ENCODE data around the gene CASQ1.

Gene CASQ1

GRCh38 chr1:160157174-160157573, 33.2 kb upstream of the CASQ1 start:
- no peak overlapping the region for H3K27ac ChIP-seq (ENCODE audit: low read depth, low read length)
- no peaks in the 10 kb centered on the region for H3K9me3 ChIP-seq (ENCODE audit: control insufficient read depth in 1 of 2, low read length in 2 of 2)
- no peaks in the 10 kb centered on the region for H3K36me3 ChIP-seq (ENCODE audit: control insufficient read depth in 1 of 2, insufficient read depth in 2 of 2, low read length in 2 of 2)
- H3K4me3 ChIP-seq (ENCODE audit: low read depth in 1 of 2, low read length in 2 of 2): no peak overlapping the region
- H3K4me1 ChIP-seq (ENCODE audit: control insufficient read depth in 1 of 2, insufficient read depth in 2 of 2, low read length in 2 of 2): no peaks in the 10 kb centered on the region
- H3K27me3 ChIP-seq (ENCODE audit: control insufficient read depth in 1 of 2, insufficient read depth in 2 of 2, low read length in 2 of 2): no peaks in the 10 kb centered on the region
- no peak overlapping the region for H3K9ac ChIP-seq (ENCODE audit: low read depth in 1 of 2, low read length in 2 of 2)

- Histone ChIP-seq H3K9me3 (ENCODE audit: control insufficient read depth in 1 of 2, low read length in 2 of 2) (no peaks in the 10 kb centered on the region), H3K9ac (ENCODE audit: low read depth in 1 of 2, low read length in 2 of 2) (no peak overlapping the region), H3K36me3 (ENCODE audit: control insufficient read depth in 1 of 2, insufficient read depth in 2 of 2, low read length in 2 of 2) (no peaks in the 10 kb centered on the region), H3K27ac (ENCODE audit: low read depth, low read length) (no peak overlapping the region), H3K4me3 (ENCODE audit: low read depth in 1 of 2, low read length in 2 of 2) (no peak overlapping the region), H3K27me3 (ENCODE audit: control insufficient read depth in 1 of 2, insufficient read depth in 2 of 2, low read length in 2 of 2) (no peaks in the 10 kb centered on the region), H3K4me1 (ENCODE audit: control insufficient read depth in 1 of 2, insufficient read depth in 2 of 2, low read length in 2 of 2) (no peaks in the 10 kb centered on the region)
These were observed 32.3 kb upstream of the CASQ1 start for GRCh38 chr1:160158031-160158430.

DNA sequence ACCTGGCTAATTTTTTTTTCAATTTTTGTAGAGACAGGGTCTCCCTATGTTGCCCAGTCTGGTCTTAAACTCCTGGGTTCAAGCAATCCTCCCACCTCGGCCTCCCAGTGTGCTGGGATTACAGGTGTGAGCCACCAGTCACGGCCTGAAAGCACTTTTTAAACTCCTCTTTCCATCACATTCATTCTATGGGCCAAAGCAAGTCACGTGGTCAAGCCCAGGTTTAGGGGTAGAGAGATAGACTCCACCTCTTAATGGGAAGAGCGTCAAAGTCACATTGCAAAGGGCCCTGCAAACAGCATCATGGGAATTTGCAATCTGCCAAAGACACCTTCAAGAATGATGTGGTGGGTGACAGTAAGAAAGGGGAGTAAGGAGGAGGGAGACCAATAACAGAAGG, 31.8 kb upstream of the CASQ1 start:
- Histone ChIP-seq H3K27me3 (ENCODE audit: control insufficient read depth in 1 of 2, insufficient read depth in 2 of 2, low read length in 2 of 2) (no peaks in the 10 kb centered on the region), H3K9ac (ENCODE audit: low read depth in 1 of 2, low read length in 2 of 2) (no peak overlapping the region), H3K4me3 (ENCODE audit: low read depth in 1 of 2, low read length in 2 of 2) (no peak overlapping the region), H3K36me3 (ENCODE audit: control insufficient read depth in 1 of 2, insufficient read depth in 2 of 2, low read length in 2 of 2) (no peaks in the 10 kb centered on the region), H3K4me1 (ENCODE audit: control insufficient read depth in 1 of 2, insufficient read depth in 2 of 2, low read length in 2 of 2) (no peaks in the 10 kb centered on the region), H3K27ac (ENCODE audit: low read depth, low read length) (no peak overlapping the region), H3K9me3 (ENCODE audit: control insufficient read depth in 1 of 2, low read length in 2 of 2) (no peaks in the 10 kb centered on the region)

DNA sequence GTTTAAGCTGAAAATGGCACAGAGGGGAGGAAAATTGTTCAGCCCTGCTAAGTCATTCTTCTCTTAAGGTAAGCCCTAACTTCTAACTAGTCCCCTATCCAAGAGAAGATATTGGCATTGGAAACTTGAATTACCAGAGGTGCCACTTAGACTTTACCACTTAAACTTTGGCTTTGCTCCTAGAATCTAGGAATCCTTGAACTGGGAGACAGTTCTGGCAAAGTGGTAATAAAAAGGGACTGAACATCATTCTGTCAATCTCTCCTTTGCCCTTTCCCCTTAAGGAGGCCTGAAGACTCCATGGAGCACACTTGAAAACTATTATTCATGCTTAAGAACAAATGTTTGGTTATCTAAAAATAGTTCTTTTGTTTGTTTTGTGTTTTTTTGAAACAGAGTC, 30.5 kb upstream of the CASQ1 start:
- H3K36me3 ChIP-seq (ENCODE audit: control insufficient read depth in 1 of 2, insufficient read depth in 2 of 2, low read length in 2 of 2): no peaks in the 10 kb centered on the region
- no peaks in the 10 kb centered on the region for H3K4me1 ChIP-seq (ENCODE audit: control insufficient read depth in 1 of 2, insufficient read depth in 2 of 2, low read length in 2 of 2)
- H3K4me3 ChIP-seq (ENCODE audit: low read depth in 1 of 2, low read length in 2 of 2): no peak overlapping the region
- H3K9ac ChIP-seq (ENCODE audit: low read depth in 1 of 2, low read length in 2 of 2): no peak overlapping the region
- H3K27me3 ChIP-seq (ENCODE audit: control insufficient read depth in 1 of 2, insufficient read depth in 2 of 2, low read length in 2 of 2): no peaks in the 10 kb centered on the region
- no peaks in the 10 kb centered on the region for H3K9me3 ChIP-seq (ENCODE audit: control insufficient read depth in 1 of 2, low read length in 2 of 2)
- no peak overlapping the region for H3K27ac ChIP-seq (ENCODE audit: low read depth, low read length)

- Histone ChIP-seq H3K4me3 (ENCODE audit: low read depth in 1 of 2, low read length in 2 of 2) (no peak overlapping the region), H3K27ac (ENCODE audit: low read depth, low read length) (no peak overlapping the region), H3K9ac (ENCODE audit: low read depth in 1 of 2, low read length in 2 of 2) (no peak overlapping the region)
These were observed 28.2 kb upstream of the CASQ1 start for GRCh38 chr1:160161965-160162705.

DNA sequence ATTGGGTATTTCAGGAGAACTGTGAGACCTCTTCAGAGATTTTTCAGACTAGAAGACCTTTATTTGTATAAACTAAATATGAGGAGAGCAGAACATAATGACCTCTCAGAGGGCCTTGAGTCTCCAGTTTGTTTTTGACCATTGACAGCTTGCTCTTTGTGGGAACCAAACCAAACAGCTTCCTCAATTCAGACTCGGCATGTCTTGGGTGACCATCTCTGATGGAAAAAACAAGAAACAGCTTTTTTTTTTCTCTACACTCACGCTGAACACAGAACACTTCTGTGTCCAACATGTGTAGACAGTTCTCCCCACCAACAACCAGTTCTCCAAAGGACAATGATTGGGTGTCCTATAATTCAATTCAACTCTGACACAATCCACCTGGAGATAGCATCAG, 27.4 kb upstream of the CASQ1 start:
- Histone ChIP-seq H3K27ac (ENCODE audit: low read depth, low read length) (no peak overlapping the region), H3K9ac (ENCODE audit: low read depth in 1 of 2, low read length in 2 of 2) (no peak overlapping the region), H3K4me3 (ENCODE audit: low read depth in 1 of 2, low read length in 2 of 2) (no peak overlapping the region), H3K27me3 (ENCODE audit: control insufficient read depth in 1 of 2, insufficient read depth in 2 of 2, low read length in 2 of 2) (peaks cover 0 to 5% of the 10 kb centered on the region in 2 donors), H3K36me3 (ENCODE audit: control insufficient read depth in 1 of 2, insufficient read depth in 2 of 2, low read length in 2 of 2) (no peaks in the 10 kb centered on the region), H3K9me3 (ENCODE audit: control insufficient read depth in 1 of 2, low read length in 2 of 2) (no peaks in the 10 kb centered on the region), H3K4me1 (ENCODE audit: control insufficient read depth in 1 of 2, insufficient read depth in 2 of 2, low read length in 2 of 2) (no peaks in the 10 kb centered on the region)

More at GRCh38 chr1:160161965-160162705, 28.2 kb upstream of the CASQ1 start:
- H3K9me3 ChIP-seq (ENCODE audit: control insufficient read depth in 1 of 2, low read length in 2 of 2): no peaks in the 10 kb centered on the region
- no peaks in the 10 kb centered on the region for H3K4me1 ChIP-seq (ENCODE audit: control insufficient read depth in 1 of 2, insufficient read depth in 2 of 2, low read length in 2 of 2)
- no peaks in the 10 kb centered on the region for H3K36me3 ChIP-seq (ENCODE audit: control insufficient read depth in 1 of 2, insufficient read depth in 2 of 2, low read length in 2 of 2)
- H3K27me3 ChIP-seq (ENCODE audit: control insufficient read depth in 1 of 2, insufficient read depth in 2 of 2, low read length in 2 of 2): peaks cover 0 to 5% of the 10 kb centered on the region in 2 donors

DNA sequence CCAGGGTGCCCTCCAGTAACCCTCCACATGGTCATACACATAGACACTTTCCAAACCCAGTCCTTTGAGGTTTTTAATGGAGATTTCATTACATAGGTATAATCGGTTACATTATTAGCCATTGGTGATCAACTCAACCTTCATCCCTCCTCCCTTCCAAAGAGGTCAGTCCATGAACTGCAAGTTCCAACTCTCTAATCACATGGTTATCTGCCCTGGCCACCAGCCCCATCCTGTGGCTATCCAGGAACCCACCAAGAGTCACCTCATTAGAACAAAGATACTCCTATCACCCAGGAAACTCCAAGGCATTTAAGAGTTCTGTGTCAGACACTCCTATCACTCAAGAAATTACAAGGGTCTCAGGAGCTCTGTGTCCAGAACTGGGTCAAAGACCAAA, 26.8 kb upstream of the CASQ1 start:
- no peak overlapping the region for H3K9ac ChIP-seq (ENCODE audit: low read depth in 1 of 2, low read length in 2 of 2)
- no peaks in the 10 kb centered on the region for H3K9me3 ChIP-seq (ENCODE audit: control insufficient read depth in 1 of 2, low read length in 2 of 2)
- H3K36me3 ChIP-seq (ENCODE audit: control insufficient read depth in 1 of 2, insufficient read depth in 2 of 2, low read length in 2 of 2): no peaks in the 10 kb centered on the region
- H3K27ac ChIP-seq (ENCODE audit: low read depth, low read length): no peak overlapping the region
- H3K4me1 ChIP-seq (ENCODE audit: control insufficient read depth in 1 of 2, insufficient read depth in 2 of 2, low read length in 2 of 2): no peaks in the 10 kb centered on the region
- H3K4me3 ChIP-seq (ENCODE audit: low read depth in 1 of 2, low read length in 2 of 2): no peak overlapping the region
- H3K27me3 ChIP-seq (ENCODE audit: control insufficient read depth in 1 of 2, insufficient read depth in 2 of 2, low read length in 2 of 2): peaks cover 0 to 5% of the 10 kb centered on the region in 2 donors

GRCh38 chr1:160164121-160164520, 26.3 kb upstream of the CASQ1 start:
- H3K4me3 ChIP-seq (ENCODE audit: low read depth in 1 of 2, low read length in 2 of 2): no peak overlapping the region
- H3K27ac ChIP-seq (ENCODE audit: low read depth, low read length): no peak overlapping the region
- H3K36me3 ChIP-seq (ENCODE audit: control insufficient read depth in 1 of 2, insufficient read depth in 2 of 2, low read length in 2 of 2): no peaks in the 10 kb centered on the region
- H3K9me3 ChIP-seq (ENCODE audit: control insufficient read depth in 1 of 2, low read length in 2 of 2): no peaks in the 10 kb centered on the region
- no peaks in the 10 kb centered on the region for H3K4me1 ChIP-seq (ENCODE audit: control insufficient read depth in 1 of 2, insufficient read depth in 2 of 2, low read length in 2 of 2)
- H3K9ac ChIP-seq (ENCODE audit: low read depth in 1 of 2, low read length in 2 of 2): no peak overlapping the region
- H3K27me3 ChIP-seq (ENCODE audit: control insufficient read depth in 1 of 2, insufficient read depth in 2 of 2, low read length in 2 of 2): peaks cover 0 to 5% of the 10 kb centered on the region in 2 donors

- H3K9me3 ChIP-seq (ENCODE audit: control insufficient read depth in 1 of 2, low read length in 2 of 2): no peaks in the 10 kb centered on the region
- peaks cover 0 to 5% of the 10 kb centered on the region in 2 donors for H3K27me3 ChIP-seq (ENCODE audit: control insufficient read depth in 1 of 2, insufficient read depth in 2 of 2, low read length in 2 of 2)
- no peak overlapping the region for H3K9ac ChIP-seq (ENCODE audit: low read depth in 1 of 2, low read length in 2 of 2)
- no peak overlapping the region for H3K4me3 ChIP-seq (ENCODE audit: low read depth in 1 of 2, low read length in 2 of 2)
- no peaks in the 10 kb centered on the region for H3K4me1 ChIP-seq (ENCODE audit: control insufficient read depth in 1 of 2, insufficient read depth in 2 of 2, low read length in 2 of 2)
- no peaks in the 10 kb centered on the region for H3K36me3 ChIP-seq (ENCODE audit: control insufficient read depth in 1 of 2, insufficient read depth in 2 of 2, low read length in 2 of 2)
- no peak overlapping the region for H3K27ac ChIP-seq (ENCODE audit: low read depth, low read length)
These were observed 24.1 kb upstream of the CASQ1 start for GRCh38 chr1:160166166-160166868.

GRCh38 chr1:160167056-160167455, 23.3 kb upstream of the CASQ1 start:
- no peak overlapping the region for H3K4me3 ChIP-seq (ENCODE audit: low read depth in 1 of 2, low read length in 2 of 2)
- no peaks in the 10 kb centered on the region for H3K36me3 ChIP-seq (ENCODE audit: control insufficient read depth in 1 of 2, insufficient read depth in 2 of 2, low read length in 2 of 2)
- H3K27me3 ChIP-seq (ENCODE audit: control insufficient read depth in 1 of 2, insufficient read depth in 2 of 2, low read length in 2 of 2): peaks cover 0 to 5% of the 10 kb centered on the region in 2 donors
- H3K27ac ChIP-seq (ENCODE audit: low read depth, low read length): no peak overlapping the region
- H3K4me1 ChIP-seq (ENCODE audit: control insufficient read depth in 1 of 2, insufficient read depth in 2 of 2, low read length in 2 of 2): no peaks in the 10 kb centered on the region
- H3K9me3 ChIP-seq (ENCODE audit: control insufficient read depth in 1 of 2, low read length in 2 of 2): no peaks in the 10 kb centered on the region
- H3K9ac ChIP-seq (ENCODE audit: low read depth in 1 of 2, low read length in 2 of 2): no peak overlapping the region

Data from duodenal mucosa (tissue), 2 donors.